HG03565 (cell line): ENCODE data around the gene CDK11B.

Experiments used
- ATAC-seq: cut with Tn5 transposase; IDR thresholded peaks from one replicate; pipeline ENCODE4 v1.9.1; 2021; ENCODE audit warnings: mild to moderate bottlenecking, moderate library complexity; ENCODE audit not compliant: unreplicated experiment

CDK11B gene

GRCh38 chr1:1628754-1629429 is 29.9 kb downstream of the CDK11B start:
- ATAC-seq: no peak

- no peak for ATAC-seq
Measured at GRCh38 chr1:1627829-1628753, 30.7 kb downstream of the CDK11B start.

GRCh38 chr1:1627261-1627828 is 31.5 kb downstream of the CDK11B start:
- ATAC-seq: no peak

GRCh38 chr1:1626207-1627141 is 32.3 kb downstream of the CDK11B start:
- ATAC-seq: no peak

- no peak for ATAC-seq
Measured at GRCh38 chr1:1625824-1626206, 33.0 kb downstream of the CDK11B start.

- ATAC-seq: no peak
Measured at GRCh38 chr1:1625404-1625775, 33.4 kb downstream of the CDK11B start.

GRCh38 chr1:1624443-1625403 is 34.1 kb downstream of the CDK11B start:
- no peak for ATAC-seq

- ATAC-seq: no peak
Measured at GRCh38 chr1:1623631-1624442, 35.0 kb downstream of the CDK11B start.

- no peak for ATAC-seq
Measured at GRCh38 chr1:1623181-1623630, 35.6 kb downstream of the CDK11B start.

GRCh38 chr1:1622788-1623094 is 36.1 kb downstream of the CDK11B start:
- no peak for ATAC-seq

- ATAC-seq: no peak
Measured at GRCh38 chr1:1622010-1622787, 36.6 kb downstream of the CDK11B start.

- no peak for ATAC-seq
Measured at GRCh38 chr1:1621173-1622009, 37.4 kb downstream of the CDK11B start.

GRCh38 chr1:1620433-1621139 is 38.2 kb downstream of the CDK11B start:
- no peak for ATAC-seq

GRCh38 chr1:1619917-1620361 is 38.9 kb downstream of the CDK11B start:
- no peak for ATAC-seq

- ATAC-seq: no peak
Measured at GRCh38 chr1:1618396-1619068, 40.3 kb downstream of the CDK11B start.

GRCh38 chr1:1617925-1618324 is 40.9 kb downstream of the CDK11B start:
- ATAC-seq: no peak
